GOT3 (cell line): ENCODE measurements around the gene FHIT.

ENCODE experiments used
- DNase-seq: peaks from one replicate; lab custom pipeline; 2025; ENCODE audit warnings: mixed read lengths; lab: John Stamatoyannopoulos, UW

FHIT gene

GRCh38 chr3:60277361-60277800, 973.9 kb downstream of the FHIT start:
- DNase-seq: no peak

GRCh38 chr3:60276615-60277014, 974.6 kb downstream of the FHIT start:
- DNase-seq: no peak

- DNase-seq: no peak
These were observed 976.6 kb downstream of the FHIT start for GRCh38 chr3:60274646-60275045.

- DNase-seq: no peak
These were observed 977.2 kb downstream of the FHIT start for GRCh38 chr3:60274098-60274497.

- no peak for DNase-seq
These were observed 981.4 kb downstream of the FHIT start for GRCh38 chr3:60269829-60270266.

- no peak for DNase-seq
These were observed 981.9 kb downstream of the FHIT start for GRCh38 chr3:60269377-60269776.

- DNase-seq: no peak
These were observed 983.1 kb downstream of the FHIT start for GRCh38 chr3:60268123-60268522.

GRCh38 chr3:60266444-60266843, 984.8 kb downstream of the FHIT start:
- no peak for DNase-seq

GRCh38 chr3:60263191-60263590, 988.1 kb downstream of the FHIT start:
- DNase-seq: no peak

- no peak for DNase-seq
These were observed 988.7 kb downstream of the FHIT start for GRCh38 chr3:60262546-60262945.

- DNase-seq: no peak
These were observed 990.7 kb downstream of the FHIT start for GRCh38 chr3:60260546-60260945.

- DNase-seq: no peak
These were observed 1000.4 kb downstream of the FHIT start for GRCh38 chr3:60250810-60251209.

GRCh38 chr3:60250206-60250605, 1001.0 kb downstream of the FHIT start:
- no peak for DNase-seq

- DNase-seq: no peak
These were observed 1004.9 kb downstream of the FHIT start for GRCh38 chr3:60246361-60246760.

- no peak for DNase-seq
These were observed 1007.8 kb downstream of the FHIT start for GRCh38 chr3:60243456-60243855.

- DNase-seq: no peak
These were observed 1010.8 kb downstream of the FHIT start for GRCh38 chr3:60240492-60240891.

GRCh38 chr3:60238550-60238949, 1012.7 kb downstream of the FHIT start:
- no peak for DNase-seq

- no peak for DNase-seq
These were observed 1021.8 kb downstream of the FHIT start for GRCh38 chr3:60229502-60229901.

- no peak for DNase-seq
These were observed 1022.4 kb downstream of the FHIT start for GRCh38 chr3:60228823-60229222.

- DNase-seq: no peak
These were observed 1024.3 kb downstream of the FHIT start for GRCh38 chr3:60226912-60227311.

- no peak for DNase-seq
These were observed 1025.4 kb downstream of the FHIT start for GRCh38 chr3:60225848-60226247.

- DNase-seq: no peak
These were observed 1030.5 kb downstream of the FHIT start for GRCh38 chr3:60220768-60221167.

GRCh38 chr3:60219501-60219900, 1031.8 kb downstream of the FHIT start:
- DNase-seq: no peak

- no peak for DNase-seq
These were observed 1033.9 kb downstream of the FHIT start for GRCh38 chr3:60217156-60217911.
